DMS53 (cell line): ENCODE results near the gene OTOL1.
A peak's percentile ranks its signal among the peaks of the same experiment; 100 is the strongest.

Source experiments
- DNase-seq: peaks from one replicate; lab custom pipeline; 2025; lab: John Stamatoyannopoulos, UW

OTOL1 gene

DNA sequence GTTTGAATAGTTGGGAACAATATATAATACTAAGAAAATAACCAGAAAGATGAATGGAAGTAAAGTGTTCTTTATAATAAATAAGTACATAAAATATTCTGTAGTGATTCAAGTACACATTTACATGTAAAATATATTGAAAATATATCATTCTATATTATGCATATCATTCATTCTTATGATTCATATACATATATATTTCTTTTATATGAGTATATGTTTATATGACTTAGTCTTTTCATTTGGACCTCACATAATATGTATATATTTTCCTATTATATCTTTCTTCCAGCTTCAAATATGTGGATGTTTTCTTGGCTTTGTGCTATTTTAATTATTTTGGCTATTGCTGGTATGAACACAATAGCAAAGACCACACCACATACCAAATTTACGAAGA, at the start of gene OTOL1:
Gene OTOL1 (plus strand): TSS at position 301 of the 400 bp plus-strand sequence. CDS start 0 bp downstream, at position 301.
- no peak for DNase-seq

DNA sequence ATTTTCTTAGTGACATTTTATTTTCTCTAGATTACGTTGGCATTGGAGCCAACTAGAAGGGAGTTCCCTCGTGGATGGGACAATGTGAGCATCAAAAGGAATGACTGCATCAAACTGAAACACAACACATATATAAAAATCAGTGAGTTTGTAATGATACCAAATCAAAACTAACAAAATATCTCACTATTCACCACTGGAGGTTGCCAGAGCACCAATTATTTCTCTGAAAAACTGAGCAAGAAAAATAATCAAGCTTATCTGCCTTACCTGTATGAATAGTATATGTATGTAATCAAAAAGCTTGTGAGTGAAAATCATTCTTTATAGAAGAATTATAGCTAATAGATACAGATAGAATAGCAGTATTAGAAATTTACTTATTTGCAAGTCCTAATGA, 46.8 kb upstream of the OTOL1 start:
- peak; percentile 4 for DNase-seq

DNA sequence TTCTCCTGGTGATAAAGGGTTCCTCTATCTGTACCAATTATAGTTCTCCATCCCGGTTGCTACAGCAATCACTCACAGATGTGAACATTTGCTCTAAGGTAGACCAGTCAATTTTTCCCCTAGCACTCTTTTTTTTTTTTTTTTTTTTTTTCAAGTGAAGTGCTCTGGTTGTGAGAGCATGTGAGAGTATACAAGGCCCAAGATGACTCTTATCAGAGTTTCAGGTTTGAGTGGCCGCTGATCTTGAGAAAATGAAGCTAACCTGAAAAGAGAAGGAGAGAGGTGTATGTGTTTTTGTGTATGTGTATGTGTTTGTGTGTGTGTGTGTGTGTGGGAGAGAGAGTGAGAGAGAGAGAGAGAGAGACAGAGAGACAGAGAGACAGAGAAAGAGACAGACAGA, 44.4 kb upstream of the OTOL1 start:
- no peak for DNase-seq

DNA sequence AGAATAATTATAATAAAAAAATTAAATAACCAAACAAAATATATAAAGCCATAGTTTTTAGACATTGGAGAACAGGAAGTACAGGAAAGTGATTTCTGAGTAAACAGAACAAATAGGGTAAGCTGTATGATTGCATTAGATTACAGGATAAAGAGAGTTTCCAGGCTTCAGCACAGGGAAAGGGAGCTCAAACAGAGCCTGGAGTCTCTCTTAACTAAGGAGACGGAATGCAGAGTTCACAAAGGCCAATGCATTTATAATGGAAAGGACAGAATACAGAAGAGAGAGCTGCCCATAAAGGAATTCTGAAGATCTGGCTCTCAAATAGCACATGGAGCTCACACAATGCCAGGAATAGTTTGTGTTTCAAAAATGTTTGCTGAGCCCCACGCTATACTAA, 42.0 kb upstream of the OTOL1 start:
- no peak for DNase-seq

DNA sequence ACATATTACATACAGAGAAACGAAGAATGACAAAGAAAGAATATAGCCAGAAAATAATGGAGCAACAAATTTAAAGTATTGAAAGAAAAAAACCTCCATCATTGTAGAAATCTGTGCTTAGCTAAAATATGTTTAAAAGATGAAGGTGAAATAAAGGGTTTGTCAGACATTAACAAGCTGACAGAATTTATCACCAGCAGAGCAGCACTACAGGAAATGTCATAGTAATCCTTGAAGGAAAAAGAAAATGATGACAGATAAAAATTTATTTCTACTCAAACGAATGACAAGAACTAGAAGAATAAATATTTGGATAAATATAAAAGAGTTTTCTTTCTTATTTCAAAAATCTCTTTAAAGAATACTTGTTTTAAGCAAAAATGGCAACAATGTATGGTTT, 40.6 kb upstream of the OTOL1 start:
- no peak for DNase-seq

DNA sequence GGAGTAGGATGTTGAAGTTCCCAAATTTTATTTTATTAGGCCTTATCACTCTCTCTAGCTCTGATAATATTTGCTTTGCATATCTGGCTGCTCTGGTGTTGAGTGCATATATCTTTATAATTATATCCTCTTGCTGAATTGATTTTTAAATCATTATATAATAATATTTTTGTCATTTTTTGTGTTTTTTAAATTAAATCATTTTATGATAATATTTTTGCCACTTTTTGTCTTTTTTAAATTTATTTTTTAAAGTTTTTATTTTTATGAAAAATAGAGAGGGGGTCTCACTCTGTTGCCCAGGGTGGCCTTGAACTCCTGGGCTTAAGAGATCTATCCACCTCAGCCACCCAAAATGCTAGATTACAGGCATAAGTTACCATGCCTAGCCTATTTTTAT, 34.5 kb upstream of the OTOL1 start:
- no peak for DNase-seq

DNA sequence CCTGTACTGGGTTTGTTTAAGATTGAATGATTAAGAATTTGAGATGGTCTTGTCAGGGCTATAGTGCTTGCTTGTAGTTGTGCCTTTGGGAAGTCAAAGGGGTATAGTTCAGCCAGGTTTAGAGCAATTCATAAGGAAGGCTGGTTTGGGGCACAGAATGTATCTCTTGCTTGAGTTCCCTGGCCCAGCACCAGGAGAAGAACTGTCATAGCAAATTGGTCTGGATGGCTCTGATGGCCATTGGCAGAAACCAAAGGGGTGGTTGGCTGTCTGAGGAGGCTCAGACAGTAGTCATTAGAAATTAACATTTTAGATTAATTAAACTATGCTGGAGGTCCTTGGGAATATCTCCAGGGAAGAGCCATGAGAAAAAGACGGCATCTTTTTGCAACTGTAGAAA, 25.4 kb upstream of the OTOL1 start:
- DNase-seq: no peak

DNA sequence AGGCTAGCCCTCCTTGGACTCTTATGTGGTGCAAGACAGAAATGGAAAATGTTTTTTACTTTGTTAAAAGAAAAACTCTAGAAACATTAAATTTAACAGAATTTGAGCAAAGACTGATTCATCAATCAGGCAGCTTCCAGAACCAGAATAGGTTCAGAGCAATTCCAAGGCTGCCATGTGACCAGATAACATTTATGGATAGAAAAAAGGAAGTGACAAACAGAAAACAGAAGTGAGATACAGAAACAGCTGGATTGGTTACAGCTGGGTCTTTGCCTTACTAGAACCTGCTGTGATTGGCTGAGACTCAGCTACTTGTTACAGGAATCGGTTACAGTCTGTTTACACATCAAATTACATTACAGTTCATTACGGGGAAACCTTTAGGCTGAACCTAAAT, 22.5 kb upstream of the OTOL1 start:
- no peak for DNase-seq

DNA sequence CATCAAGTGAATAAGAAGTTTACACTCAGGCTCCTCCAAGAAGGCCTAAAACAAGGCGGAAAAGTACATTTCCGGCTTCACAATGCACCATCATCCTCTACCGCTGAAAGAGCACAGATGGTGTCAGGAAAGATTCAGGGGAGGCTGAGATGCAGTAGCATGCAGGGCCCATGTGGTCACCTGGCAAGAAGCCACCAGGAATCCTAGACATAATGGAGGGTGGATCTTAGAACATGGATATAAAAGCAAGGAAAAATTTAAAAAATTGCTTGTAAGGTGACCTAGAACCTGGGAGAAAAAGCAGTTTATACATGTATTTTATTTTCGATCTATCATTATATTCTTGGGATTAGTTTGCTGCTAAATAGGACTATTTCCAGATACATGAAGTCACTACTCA, 21.9 kb upstream of the OTOL1 start:
- DNase-seq: no peak

DNA sequence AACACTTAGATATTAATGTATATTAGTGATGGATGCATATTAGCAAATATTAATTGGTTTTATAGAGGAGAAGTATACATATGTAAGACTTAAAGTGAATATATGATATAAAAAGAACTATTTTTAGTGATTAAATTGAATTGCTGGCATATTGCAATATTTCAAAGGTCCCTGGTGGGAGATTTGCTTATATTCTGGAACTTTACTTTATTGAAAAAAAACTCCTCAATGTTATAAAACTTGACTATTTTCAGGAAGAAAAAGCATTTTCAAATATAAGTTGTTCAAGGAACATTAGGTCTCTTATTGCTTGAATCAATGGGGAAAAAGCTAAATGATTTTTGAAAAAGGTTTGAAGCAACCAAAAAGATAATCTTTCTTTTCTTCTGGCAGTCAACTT, 21.4 kb upstream of the OTOL1 start:
- DNase-seq: no peak

DNA sequence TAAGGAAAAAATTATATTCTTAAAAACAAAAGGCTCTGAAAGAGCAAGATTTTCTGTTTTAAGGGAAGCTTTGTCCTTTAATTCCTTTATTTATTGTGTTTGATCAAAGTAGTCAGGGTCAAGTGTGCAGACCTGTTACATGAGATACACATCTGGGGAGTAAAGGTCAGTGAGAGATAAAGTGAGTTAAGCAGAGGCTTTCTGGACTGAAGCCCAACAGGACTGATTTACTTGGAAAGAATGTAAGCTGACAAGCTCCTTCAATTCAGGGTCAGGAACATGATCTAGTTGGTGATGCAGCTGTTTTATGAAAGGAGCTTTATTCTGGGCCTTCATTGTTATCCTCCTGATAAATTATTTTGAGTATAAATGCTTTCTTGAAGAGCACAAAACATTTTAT, 20.7 kb upstream of the OTOL1 start:
- DNase-seq: peak; percentile 6

DNA sequence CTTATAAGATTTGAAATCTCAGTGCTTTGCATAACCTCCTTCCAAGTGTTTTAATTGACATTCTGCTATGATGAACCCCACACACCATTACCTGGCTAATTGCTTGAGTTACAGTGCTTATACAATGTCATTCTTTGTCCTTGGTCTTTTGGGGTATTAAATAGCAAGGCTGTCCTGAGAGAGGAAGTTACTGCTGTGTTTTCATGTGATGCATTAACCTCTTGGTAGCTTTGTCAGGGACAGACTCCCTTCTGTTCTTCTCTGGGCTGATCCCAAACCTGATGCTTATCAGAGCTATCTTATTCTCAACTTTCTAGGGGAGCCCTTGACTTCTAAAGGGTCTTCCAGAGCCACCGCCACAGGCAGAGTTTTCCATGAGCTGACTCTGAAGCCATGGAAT, 12.4 kb upstream of the OTOL1 start:
- DNase-seq: no peak

DNA sequence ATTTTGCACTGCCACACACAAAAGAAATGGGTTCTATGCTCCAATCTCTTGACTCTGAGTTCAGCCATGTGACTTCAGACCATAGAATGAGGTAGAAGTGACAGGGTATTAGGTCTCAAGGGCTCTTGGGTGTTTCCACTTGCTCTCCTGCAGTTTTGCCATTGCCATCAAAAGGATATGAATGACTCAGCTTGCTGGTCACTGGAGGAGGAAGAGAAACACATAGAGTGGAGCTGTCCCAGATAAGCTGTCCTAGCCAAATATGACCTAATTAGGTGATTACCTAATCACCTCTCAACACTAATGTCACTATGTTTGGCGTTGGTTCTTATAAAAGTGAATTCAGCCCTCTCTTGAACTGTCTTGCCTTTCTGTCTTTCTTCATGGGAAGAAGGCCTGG, 8.3 kb upstream of the OTOL1 start:
- peak; percentile 20 for DNase-seq

DNA sequence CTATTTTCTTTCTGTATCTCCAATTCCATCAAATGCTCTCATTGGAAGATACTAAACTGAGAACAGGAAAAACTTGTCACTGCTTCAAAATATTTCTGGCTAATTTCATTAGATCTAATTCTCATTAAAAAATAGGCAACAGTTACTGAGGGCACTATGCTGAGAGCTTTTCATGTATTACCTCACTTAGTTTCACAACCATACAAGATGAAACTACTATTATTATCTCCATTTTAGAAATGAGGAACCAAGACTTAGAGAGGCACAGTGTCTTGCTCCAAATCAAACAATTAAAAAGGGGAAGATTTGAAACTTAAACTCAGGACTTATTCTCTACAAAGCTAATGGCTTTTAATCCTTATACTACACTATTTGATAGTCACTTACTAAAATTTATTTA, 7.2 kb upstream of the OTOL1 start:
- no peak for DNase-seq

DNA sequence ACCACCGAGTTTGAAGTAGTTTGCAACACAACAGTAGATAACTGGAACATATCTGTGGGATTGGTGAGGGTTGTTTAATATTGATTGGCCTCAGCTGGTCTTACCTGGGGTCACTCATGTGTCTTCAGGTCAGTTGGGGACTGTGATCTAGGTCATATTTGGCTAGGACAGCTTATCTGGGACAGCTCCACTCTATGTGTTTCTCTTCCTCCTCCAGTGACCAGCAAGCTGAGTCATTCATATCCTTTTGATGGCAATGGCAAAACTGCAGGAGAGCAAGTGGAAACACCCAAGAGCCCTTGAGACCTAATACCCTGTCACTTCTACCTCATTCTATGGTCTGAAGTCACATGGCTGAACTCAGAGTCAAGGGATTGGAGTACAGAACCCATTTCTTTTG, 5.8 kb upstream of the OTOL1 start:
- peak; percentile 13 for DNase-seq

DNA sequence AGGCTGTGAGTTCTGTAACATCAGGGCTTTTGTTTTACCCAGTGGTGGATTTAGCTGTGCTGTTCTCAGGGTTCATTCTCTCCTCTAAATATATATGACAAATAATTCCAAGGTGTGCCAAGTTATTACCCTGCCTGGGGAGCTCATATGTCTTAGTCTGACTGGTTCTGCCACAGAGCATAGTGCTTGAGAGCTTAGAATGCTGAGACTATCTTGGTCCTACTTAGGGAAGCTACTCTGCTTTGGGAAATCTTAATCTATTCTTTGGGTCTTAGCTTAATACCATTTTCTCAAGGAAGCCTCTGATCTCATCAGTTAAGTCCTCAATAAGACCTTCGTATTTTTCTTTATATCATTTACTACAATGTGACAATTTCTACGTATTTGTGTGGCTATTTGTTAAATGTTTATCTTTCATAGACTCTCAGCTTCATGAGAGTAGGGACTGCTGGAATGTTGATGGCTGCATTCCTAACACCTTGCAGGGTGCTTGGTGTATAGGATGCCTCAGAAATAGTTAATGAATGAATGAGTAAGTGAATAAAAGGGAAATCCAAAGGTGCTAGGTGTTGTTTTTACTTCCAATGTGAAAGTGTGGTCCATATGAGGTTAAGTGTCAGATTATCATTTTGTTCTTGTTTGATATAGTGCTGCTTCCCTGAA, 1.8 kb downstream of the OTOL1 start:
- DNase-seq: no peak

DNA sequence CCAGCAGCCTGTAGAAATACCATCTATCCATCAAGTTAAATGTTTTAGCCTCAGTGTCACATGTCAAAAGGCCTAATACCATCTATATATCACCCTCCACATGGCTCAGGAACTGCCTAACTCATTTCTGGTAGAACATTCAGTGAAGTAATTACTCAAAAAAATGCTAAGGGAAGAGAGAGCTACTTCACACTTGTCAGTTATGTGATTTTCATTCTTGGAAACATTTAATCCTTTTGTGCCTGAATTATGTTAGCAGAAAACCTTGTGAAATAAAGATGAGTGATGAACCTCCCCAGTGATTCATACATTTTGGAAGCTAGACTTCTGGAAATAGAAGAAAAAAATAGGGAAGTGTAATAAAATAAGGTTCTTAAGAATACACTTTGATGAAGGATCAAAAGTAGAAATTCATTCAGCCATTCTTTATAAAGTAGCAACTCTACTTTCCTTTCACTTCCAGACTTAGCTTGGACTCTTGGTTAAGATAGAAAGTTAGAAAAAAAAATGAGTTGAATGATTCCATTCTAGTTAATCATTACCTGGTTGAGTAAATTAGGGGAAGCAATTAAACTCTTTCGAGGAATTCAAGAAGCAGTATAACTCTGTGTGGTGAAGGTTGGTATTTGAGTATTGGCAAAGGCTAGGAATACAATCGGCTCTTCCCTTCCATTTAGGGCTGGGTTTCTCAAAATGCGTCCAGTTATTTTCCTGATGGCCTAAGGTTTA, 3.6 kb downstream of the OTOL1 start:
- DNase-seq: peak; percentile 19

DNA sequence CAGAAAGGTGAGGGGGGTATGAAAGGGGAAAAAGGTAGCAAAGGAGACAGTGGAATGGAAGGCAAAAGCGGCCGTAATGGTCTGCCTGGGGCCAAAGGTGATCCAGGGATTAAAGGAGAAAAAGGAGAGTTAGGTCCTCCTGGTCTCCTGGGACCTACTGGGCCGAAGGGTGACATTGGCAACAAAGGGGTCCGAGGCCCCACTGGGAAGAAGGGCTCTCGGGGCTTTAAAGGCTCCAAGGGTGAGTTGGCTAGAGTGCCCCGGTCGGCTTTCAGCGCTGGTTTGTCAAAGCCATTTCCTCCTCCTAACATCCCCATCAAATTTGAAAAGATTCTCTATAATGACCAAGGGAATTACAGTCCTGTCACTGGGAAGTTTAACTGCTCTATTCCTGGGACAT, 6.7 kb downstream of the OTOL1 start:
- DNase-seq: no peak

DNA sequence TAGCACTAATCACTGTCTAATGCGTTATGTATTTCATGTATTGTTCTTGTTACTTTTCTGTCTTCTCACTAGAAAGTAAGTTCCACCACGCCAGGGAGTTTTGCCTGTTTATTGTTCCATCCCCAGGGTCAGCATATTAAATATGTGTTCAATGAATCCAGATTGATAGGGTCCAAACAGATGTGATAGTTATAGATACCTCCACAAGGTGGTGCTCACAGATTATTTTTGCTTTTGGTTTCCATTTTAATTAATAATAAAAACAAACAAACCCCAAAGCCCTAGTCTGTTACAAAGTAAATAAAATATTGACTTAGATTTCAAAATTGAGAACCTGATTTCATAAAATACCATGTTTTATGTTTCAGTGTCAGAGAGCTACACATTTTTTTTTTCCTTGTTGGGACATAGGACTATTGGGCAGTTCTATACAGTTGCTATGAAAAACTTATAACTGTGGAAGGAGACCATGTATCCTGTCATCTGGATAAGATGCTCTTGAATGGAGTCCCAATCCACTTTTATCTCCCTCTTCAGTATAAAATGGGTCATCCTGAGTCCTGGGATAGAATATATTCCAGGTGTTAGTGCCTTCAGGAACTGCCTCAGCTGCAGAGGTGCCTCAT, 12.4 kb downstream of the OTOL1 start:
- peak; percentile 38 for DNase-seq

DNA sequence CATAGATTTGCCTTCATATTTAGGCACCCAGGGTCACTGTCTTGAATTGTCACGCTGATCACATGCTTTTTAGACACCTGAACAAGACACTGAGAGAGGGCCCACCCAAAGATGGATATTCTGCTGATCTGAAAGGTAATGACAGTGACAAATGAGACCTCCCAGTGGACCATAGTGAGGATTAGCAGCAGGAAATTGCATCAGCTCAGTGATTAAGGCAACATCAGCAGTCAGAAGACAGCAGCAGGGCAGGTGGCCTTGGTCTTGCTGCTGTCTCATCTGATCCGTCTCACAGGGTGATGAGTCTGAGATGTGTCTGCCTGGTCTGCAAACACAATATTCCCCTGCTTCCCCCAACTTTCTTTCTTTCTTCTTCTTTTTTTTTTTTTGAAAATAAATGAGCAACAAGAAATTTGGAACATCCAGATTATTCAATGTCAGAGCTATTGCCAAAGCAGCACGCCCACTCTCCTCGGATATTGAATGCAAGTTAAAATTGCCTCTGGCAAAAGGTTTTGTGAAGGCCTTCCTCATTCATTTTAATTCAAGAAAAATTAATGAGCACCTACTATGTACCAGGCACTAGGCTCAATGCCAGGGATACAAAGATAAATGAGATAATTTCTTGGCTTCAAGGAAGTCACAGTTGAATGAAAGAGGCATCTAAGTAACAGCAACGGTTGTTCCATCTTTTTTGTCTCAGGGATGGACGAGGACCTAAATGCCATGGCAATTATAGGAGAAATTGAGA, 14.1 kb downstream of the OTOL1 start:
- DNase-seq: no peak

DNA sequence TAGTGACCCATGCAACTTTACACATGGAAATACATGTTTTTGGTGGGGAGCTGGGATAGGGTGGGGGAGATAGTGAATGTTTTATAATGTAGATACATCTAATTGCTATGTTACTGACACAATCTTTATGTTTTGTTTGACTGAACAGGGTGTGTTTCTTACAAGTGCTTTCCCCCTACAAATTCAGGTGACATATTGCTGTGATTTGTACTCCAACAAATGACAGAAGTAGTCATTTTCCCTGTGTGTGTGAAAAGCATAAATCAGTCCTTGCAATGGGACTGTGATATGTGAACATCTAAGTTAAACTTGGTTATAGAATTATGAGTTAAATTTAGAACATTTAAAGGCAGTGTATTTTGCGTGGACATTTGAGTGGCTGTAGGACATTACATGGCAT, 27.3 kb downstream of the OTOL1 start:
- DNase-seq: no peak

DNA sequence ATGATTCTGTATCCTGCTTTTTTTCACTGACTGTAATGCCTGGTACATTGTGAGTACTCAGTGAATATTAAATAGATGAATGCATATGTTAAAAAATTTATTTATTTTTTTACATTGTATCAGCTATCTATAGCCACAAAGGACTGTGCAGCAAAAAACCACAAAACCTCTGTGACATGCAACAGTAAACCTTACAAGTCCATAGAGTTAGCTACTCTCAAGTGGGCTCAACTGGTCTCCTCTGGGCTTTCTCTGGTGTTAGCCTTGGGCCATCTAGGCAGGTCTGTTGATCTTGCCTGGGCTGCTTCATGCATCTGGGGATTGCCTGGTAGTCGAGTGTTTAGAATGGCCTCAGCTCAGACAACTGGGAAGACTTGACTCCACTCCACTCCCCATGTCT, 35.3 kb downstream of the OTOL1 start:
- DNase-seq: no peak

DNA sequence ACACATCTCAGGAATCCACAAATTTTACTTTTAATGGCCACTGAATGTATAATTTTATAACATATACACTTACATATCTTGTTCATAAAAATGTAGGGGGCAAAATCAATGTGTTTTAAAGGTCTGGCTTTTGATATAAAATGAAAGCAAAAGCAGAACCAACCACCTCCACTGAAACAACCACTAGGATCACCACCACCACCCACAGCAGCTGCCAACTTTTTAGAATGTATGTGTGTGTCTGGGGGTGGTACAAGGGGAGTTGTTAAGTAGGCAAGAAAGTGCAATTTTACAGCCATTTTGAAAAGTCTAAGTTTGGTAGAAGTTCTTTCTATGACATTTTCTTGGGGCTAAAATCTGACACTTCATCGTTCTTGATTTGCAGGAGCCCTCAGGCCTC, 44.0 kb downstream of the OTOL1 start:
- no peak for DNase-seq
